Mucosa of descending colon (tissue), 3 donors: ENCODE data around the gene ALKBH3. TPM values are rescaled to one million over a fixed set of nuclear protein-coding genes. Genes with fewer than 3 reads are reported as not detected.

Experiments
- ATAC-seq: fragments of 200-7000 bp; cut with Tn5 transposase; one replicate; pipeline ENCODE4 v1.9.1; 2020; ENCODE audit warnings: mild to moderate bottlenecking, moderate library complexity
- DNase-seq, 3 donors: peaks; one replicate each; pipeline ENCODE4 v3.0.0-alpha.2; 2020
- H3K36me3 ChIP-seq: fragments of 200-600 bp; one replicate; pipeline ENCODE4 v1.8.0; 2021; ENCODE audit warnings: low read depth, mild to moderate bottlenecking
- H3K4me1 ChIP-seq: fragments of 200-600 bp; one replicate; pipeline ENCODE4 v1.8.0; 2021; ENCODE audit warnings: low read depth, mild to moderate bottlenecking
- H3K4me3 ChIP-seq: fragments of 200-600 bp; one replicate; pipeline ENCODE4 v1.8.0; 2021; ENCODE audit warnings: mild to moderate bottlenecking
- H3K9me3 ChIP-seq: fragments of 200-600 bp; one replicate; pipeline ENCODE4 v1.8.0; 2021; ENCODE audit warnings: mild to moderate bottlenecking
- CTCF ChIP-seq: fragments of 200-600 bp; IDR thresholded peaks from one replicate; pipeline ENCODE4 v1.8.0; 2022; ENCODE audit warnings: antibody characterized with exemption, mild to moderate bottlenecking
- intact Hi-C, 2 donors: fragments of 100-400 bp; cut with DNase I in 1 of 2; cut with micrococcal nuclease in 1 of 2; formaldehyde crosslinking; loops; one replicate each; pipeline versions ENCODE4 v1.11.0 to v1.11.1; 2022; cut with DNase I, micrococcal nuclease
- total RNA-seq, 3 donors: library from RNA; stranded (reverse); fragmentation: NEBNext Ultra II Directional in 2 of 3; extraction: Animal tissue kit (Norgen Biotek cat#: 25700) in 2 of 3; gene quantifications; one replicate each; pipeline versions ENCODE4 v1.2.1 to v1.2.4, GENCODE V29; 2021 to 2023
- donor health status: DM: no; HTN: no; CAD: no; lungs with moderate emphysema.
- donor health status: DM: no; HTN: no; CAD: no.
- donor health status: DM: no; HTN: yes; CAD: no.

ALKBH3 gene
- total RNA-seq, 3 donors from 2014 or later, result 18.9 to 27.7 (median 27.0) TPM

DNA sequence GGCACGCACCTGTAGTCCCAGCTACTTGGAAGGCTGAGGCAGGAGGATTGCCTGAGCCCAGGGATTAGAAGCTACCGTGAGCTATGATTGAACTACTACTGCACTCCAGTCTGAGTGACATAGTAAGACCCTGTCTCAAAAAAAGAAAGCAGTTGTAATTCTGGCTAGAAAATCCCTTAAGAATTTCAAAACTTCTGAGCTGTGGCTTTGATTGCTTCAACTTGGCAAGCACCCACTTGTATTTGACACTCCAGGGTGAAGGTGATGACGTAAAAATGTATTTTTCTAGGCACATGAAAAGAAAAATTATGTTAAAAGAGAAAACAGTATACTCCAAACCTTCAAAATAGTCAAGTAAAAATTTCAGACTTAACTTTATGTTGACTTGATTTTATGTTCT is 23.6 kb upstream of the ALKBH3 start:
- Histone ChIP-seq H3K9me3 (peaks cover 3% of the 10 kb centered on the region), H3K4me3 (no peak overlapping the region), H3K4me1 (no peaks in the 10 kb centered on the region), H3K36me3 (no peaks in the 10 kb centered on the region)
- ATAC-seq (no peak), DNase-seq (no peak)
- intact Hi-C loops, result no loop called here
- TF ChIP-seq CTCF, result no peak

DNA sequence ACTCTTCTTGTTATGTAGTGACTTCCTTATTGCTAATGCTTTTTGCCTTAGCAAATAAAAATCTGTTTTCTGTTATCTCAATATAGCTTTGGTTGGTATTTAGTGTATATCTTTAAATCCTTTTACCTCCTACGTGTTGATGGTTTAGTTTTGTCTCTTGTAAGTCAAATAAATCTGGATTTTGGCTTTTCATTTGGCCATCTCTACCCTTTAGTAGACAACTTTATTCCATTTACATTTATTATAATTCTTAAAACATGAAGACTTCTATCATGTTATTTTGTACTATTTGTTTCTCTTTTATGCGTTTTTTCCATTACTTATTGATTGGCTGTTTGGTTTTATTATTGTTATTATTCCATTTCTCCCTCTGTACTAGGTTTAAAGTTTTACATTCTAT is 19.5 kb upstream of the ALKBH3 start:
- no peaks in the 10 kb centered on the region for H3K36me3 ChIP-seq
- H3K4me3 ChIP-seq, result no peak overlapping the region
- ATAC-seq (no peak), DNase-seq (no peak)
- TF ChIP-seq CTCF, result no peak
- intact Hi-C loops, result no loop called here
- H3K4me1 ChIP-seq, result no peaks in the 10 kb centered on the region
- H3K9me3 ChIP-seq, result peaks cover 3% of the 10 kb centered on the region

DNA sequence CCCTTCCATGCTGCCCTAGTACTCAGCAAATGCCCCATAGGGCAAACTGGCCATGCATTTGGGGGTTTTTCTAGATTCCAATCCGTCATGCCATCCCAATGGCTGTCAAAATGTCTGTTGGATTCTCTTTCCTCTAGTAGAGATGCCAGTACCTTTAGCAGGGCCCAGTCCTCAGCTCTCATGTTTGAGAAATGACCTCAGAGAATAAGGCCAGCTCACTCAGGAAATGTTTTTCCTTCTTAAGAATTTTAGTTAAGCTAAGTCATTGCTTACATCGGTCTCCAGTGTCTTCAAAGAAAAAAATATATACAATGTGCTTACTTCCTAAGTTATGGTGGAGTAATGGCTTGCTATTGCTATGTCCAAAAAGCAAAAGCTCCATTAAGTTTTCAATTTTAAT is 14.1 kb upstream of the ALKBH3 start:
- TF ChIP-seq CTCF, result no peak
- Histone ChIP-seq H3K9me3 (no peaks in the 10 kb centered on the region), H3K4me1 (no peaks in the 10 kb centered on the region), H3K4me3 (no peak overlapping the region), H3K36me3 (no peaks in the 10 kb centered on the region)
- no peak for DNase-seq
- ATAC-seq, result no peak
- intact Hi-C loops, result no loop called here

DNA sequence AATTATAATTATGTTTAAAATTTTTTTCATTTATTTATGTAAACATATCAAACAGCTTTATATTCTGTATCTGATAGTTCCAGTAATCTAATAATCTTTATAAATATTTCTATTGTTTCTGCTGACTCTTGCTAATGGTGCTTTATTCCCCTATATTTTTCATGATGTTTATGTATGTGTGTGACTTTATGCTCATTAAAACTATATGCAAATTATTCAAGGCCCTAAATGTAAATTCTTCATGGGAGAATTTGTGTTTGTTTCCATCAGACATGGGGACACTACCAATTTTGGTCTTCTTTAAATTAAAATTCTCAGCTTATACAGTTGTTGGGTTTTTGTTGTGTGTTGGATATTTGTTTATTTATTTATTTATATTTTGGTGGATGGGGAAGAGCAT is 13.7 kb upstream of the ALKBH3 start:
- H3K4me1 ChIP-seq, result no peaks in the 10 kb centered on the region
- TF ChIP-seq CTCF, result no peak
- DNase-seq (no peak), ATAC-seq (no peak)
- H3K9me3 ChIP-seq, result no peaks in the 10 kb centered on the region
- intact Hi-C loops, result no loop called here
- H3K4me3 ChIP-seq, result no peak overlapping the region
- H3K36me3 ChIP-seq, result no peaks in the 10 kb centered on the region

- Histone ChIP-seq H3K9me3 (no peaks in the 10 kb centered on the region), H3K36me3 (no peaks in the 10 kb centered on the region), H3K4me1 (no peaks in the 10 kb centered on the region), H3K4me3 (no peak overlapping the region)
- DNase-seq (peak in 1 of 3 donors; percentile 5), ATAC-seq (peak; percentile 84)
- intact Hi-C loops, result no loop called here
- TF ChIP-seq CTCF, result no peak
Observed at GRCh38 chr11:43868852-43869567, 11.6 kb upstream of the ALKBH3 start.

DNA sequence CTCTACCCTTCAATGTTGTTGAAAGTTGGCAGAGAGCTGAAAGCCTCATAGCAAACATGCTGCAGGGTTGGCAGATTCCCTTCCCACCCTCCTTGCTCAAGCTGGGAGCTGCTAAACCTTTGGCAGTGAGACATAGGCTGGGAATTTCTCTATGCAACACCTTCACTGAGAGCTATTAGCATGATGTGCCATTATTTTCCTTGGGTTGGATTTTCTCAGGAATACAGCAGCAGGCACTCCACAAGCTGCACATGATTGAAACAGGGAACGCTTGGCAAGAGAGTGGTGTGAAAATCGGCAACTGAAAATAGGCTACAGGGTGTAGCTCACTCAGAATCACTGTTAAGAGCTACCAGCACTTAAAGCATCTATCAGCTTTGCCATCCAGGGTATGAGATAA is 9.6 kb upstream of the ALKBH3 start:
- no peak for DNase-seq
- no peak overlapping the region for H3K4me3 ChIP-seq
- intact Hi-C loops, result no loop called here
- no peaks in the 10 kb centered on the region for H3K9me3 ChIP-seq
- TF ChIP-seq CTCF, result no peak
- H3K4me1 ChIP-seq, result no peaks in the 10 kb centered on the region
- no peaks in the 10 kb centered on the region for H3K36me3 ChIP-seq
- ATAC-seq, result no peak
